ENCODE results near the gene NFYB.
"Not testable (repeated sequence)": the region's sequence is repeated elsewhere in the genome, so short reads cannot be mapped to it uniquely, and the experiment has no call there.

Gene NFYB

GRCh38 chr12:104180374-104180773, 42.4 kb upstream of the NFYB start:
- no peak for TF ChIP-seq CTCF (IDR thresholded peaks at IDR 0.05; ENCODE audit: extremely low read depth, missing control alignments)
- no peak for DNase-seq (ENCODE audit: low spot score)

DNA sequence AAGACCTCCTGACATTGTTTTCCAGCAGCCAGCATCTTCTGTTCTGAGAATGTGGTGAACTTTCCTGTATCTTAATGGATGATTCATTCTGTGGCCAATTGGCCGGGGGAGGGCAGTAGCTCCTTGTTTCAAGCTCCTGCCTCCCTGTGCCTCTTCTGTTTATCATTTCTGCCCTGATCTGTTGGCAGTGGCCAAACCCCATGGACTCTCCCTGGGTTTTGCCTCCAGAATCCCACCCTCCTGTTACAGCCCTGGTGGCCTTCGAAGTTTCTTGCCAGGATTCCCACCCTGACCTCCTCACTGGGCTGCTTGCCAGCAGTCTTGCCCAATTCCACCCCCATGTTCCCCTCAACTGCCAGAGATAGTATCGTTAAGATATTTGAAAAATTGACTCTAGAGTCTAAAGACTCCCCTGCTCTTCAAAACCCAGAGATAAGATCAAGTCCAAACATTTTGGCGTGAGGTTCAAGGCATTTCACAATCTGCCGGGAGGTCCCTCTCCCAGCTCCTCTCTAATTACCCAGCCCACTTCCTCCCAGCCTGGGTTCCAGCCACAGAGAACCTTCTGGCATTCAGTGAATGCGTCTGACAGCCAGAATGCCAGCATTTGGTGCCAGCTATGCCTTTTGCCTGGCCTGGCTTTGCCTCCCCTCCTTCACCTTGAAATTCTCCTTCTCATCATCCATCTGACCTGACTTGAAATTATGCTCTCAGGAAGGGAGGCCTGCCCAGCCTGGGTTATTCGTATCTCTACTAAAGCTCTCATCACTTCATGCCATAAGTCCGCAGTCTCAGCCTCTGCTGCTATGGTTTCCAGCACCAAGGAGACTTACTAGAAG, 39.9 kb upstream of the NFYB start:
- TF ChIP-seq CTCF (IDR thresholded peaks at IDR 0.05; ENCODE audit: extremely low read depth, missing control alignments), result no peak
- DNase-seq (ENCODE audit: low spot score), result no peak

DNA sequence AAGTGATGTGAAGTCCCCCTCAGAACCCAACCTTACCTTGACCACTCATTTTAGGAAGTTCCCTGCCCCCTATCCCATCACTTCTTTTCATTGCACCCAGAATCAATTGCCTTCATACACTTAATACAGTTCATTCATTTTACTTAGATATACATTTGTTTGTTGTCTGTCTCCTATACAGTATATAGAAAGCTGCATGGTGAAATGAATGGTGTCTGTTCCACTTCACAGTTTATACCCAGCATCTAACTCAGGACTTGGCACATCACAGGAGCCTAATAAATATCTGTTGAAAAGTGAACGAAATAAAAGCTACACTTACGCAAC, 39.3 kb upstream of the NFYB start:
- TF ChIP-seq CTCF (IDR thresholded peaks at IDR 0.05; ENCODE audit: extremely low read depth, missing control alignments), result no peak
- DNase-seq (ENCODE audit: low spot score), result no peak

DNA sequence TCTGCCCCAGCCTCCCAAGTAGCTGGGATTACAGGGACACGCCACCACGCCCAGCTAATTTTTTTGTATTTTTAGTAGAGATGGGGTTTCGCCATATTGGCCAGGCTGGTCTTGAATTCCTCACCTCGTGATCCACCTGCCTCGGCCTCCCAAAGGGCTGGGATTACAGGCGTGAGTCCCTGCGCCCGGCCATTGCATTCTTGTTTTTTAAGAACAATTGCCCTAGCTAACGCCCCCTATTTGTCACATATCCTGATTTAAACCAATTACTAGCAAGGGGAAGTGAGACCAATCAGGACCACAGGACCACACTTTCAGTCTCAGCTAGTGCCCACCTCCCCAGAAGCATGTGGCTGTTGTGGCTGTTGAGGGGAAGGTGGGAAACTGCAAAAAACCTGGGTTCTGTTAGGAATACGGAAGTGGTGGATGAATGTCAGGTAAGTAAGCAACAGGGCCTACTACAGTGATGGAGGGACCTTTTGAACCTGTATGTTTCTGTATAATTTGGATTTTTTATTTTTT, 37.8 kb upstream of the NFYB start:
- no peak for TF ChIP-seq CTCF (IDR thresholded peaks at IDR 0.05; ENCODE audit: extremely low read depth, missing control alignments)
- DNase-seq (ENCODE audit: low spot score), result no peak

DNA sequence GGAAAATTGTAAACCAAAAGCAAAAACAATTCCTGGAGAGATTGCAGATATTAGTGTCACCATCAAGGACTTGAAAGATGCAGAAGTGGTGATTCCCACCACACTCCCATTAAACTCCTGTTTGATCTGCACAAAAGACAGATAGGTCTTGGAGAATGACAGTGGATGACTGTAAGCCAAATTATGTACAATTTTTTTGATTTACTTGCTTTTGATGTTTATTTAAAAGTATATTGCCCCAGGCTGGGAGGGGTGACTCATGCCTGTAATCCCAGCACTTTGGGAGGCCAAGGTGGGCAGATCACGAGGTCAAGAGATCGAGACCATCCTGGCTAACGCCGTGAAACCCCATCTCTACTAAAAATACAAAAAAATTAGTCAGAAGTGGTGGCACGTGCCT, 35.8 kb upstream of the NFYB start:
- DNase-seq (ENCODE audit: low spot score), result not testable (repeated sequence)

GRCh38 chr12:104172570-104172947, 34.5 kb upstream of the NFYB start:
- TF ChIP-seq CTCF (IDR thresholded peaks at IDR 0.05; ENCODE audit: extremely low read depth, missing control alignments), result no peak
- DNase-seq (ENCODE audit: low spot score), result no peak

GRCh38 chr12:104171785-104172569, 34.0 kb upstream of the NFYB start:
- TF ChIP-seq CTCF (IDR thresholded peaks at IDR 0.05; ENCODE audit: extremely low read depth, missing control alignments), result no peak
- DNase-seq (ENCODE audit: low spot score), result no peak
